Stimulated activated CD8-positive, alpha-beta memory T cell treated with anti-CD3 and anti-CD28 coated beads, Interleukin-15, amount 100 ng/mL, for 24 hours (primary cell): ENCODE results near the gene MCEMP1.

Experiments
- DNase-seq: peaks from one replicate; pipeline ENCODE4 v3.0.0-alpha.2; 2020; ENCODE audit warnings: low read depth

The MCEMP1 gene

GRCh38 chr19:7672522-7672921 is 4.4 kb upstream of the MCEMP1 start:
- no peak for DNase-seq

- DNase-seq, result no peak
Measured at GRCh38 chr19:7674010-7675005, 2.6 kb upstream of the MCEMP1 start.

- DNase-seq, result no peak
Measured at GRCh38 chr19:7676376-7676775, 514 bp upstream of the MCEMP1 start.

- DNase-seq, result no peak
Measured at GRCh38 chr19:7677669-7678311, 900 bp downstream of the MCEMP1 start.

- no peak for DNase-seq
Measured at GRCh38 chr19:7678971-7679751, 2.3 kb downstream of the MCEMP1 start.

- no peak for DNase-seq
Measured at GRCh38 chr19:7679771-7680605, 3.1 kb downstream of the MCEMP1 start.

GRCh38 chr19:7680606-7681339 is 3.9 kb downstream of the MCEMP1 start, which contains the start of gene TRAPPC5:
Gene TRAPPC5 (plus strand): TSS chr19:7680833. CDS start chr19:7682254, 1,421 bp downstream.
- DNase-seq, result peak; percentile 84

- DNase-seq, result no peak
Measured at GRCh38 chr19:7681340-7682174, 4.7 kb downstream of the MCEMP1 start.

- DNase-seq, result no peak
Measured at GRCh38 chr19:7682175-7682855, 5.4 kb downstream of the MCEMP1 start.

GRCh38 chr19:7685546-7686445 is 8.9 kb downstream of the MCEMP1 start:
- DNase-seq, result no peak

- DNase-seq, result no peak
Measured at GRCh38 chr19:7687177-7687576, 10.3 kb downstream of the MCEMP1 start.

GRCh38 chr19:7689165-7689564 is 12.3 kb downstream of the MCEMP1 start:
- DNase-seq, result no peak

- DNase-seq, result no peak
Measured at GRCh38 chr19:7690779-7691258, 13.9 kb downstream of the MCEMP1 start.

- DNase-seq, result no peak
Measured at GRCh38 chr19:7691497-7691896, 14.6 kb downstream of the MCEMP1 start.

- DNase-seq, result no peak
Measured at GRCh38 chr19:7692417-7693088, 15.7 kb downstream of the MCEMP1 start.

- DNase-seq, result no peak
Measured at GRCh38 chr19:7694499-7694898, 17.6 kb downstream of the MCEMP1 start.

GRCh38 chr19:7697721-7698287 is 20.9 kb downstream of the MCEMP1 start:
- DNase-seq, result no peak
